Adrenal gland (tissue), 12 donors: ENCODE measurements around the gene AKR1C1. TPM values are rescaled to one million over a fixed set of nuclear protein-coding genes. Genes with fewer than 3 reads are reported as not detected.
"Not testable (repeated sequence)": the region's sequence is repeated elsewhere in the genome, so short reads cannot be mapped to it uniquely, and the experiment has no call there.

Experiments used
- DNase-seq, 7 donors: peaks; one replicate each; pipeline ENCODE4 v3.0.0-alpha.2; 2019 to 2020
- H3K27ac ChIP-seq, 5 donors: fragments of 200-600 bp; sonication (generic) in 4 of 5; 1 replicate in 3 of 5; 2 replicates in 2 of 5; pipeline versions ENCODE4 v1.5.1 to v1.8.0; 2016 to 2020; ENCODE audit warnings: mild to moderate bottlenecking in 1 of 5
- H3K27me3 ChIP-seq: fragments of 200-600 bp; 2 replicates; pipeline ENCODE4 v1.8.0; 2021
- H3K36me3 ChIP-seq, 2 donors: fragments of 200-600 bp; replicated peaks in 1 of 2; 1 replicate in 1 of 2; 2 replicates in 1 of 2; pipeline versions ENCODE4 v1.5.1 to v1.8.0; 2018 to 2022
- H3K4me1 ChIP-seq, 2 donors: fragments of 200-600 bp; replicated peaks in 1 of 2; 1 replicate in 1 of 2; 2 replicates in 1 of 2; pipeline versions ENCODE4 v1.5.1 to v1.8.0; 2018 to 2021
- H3K4me3 ChIP-seq, 4 donors: fragments of 200-600 bp; sonication (generic) in 3 of 4; one replicate each; pipeline ENCODE4 v1.5.1; 2016 to 2018
- H3K9me3 ChIP-seq, 3 donors: fragments of 200-600 bp; sonication (generic) in 1 of 3; replicated peaks in 1 of 3; 1 replicate in 2 of 3; 2 replicates in 1 of 3; pipeline versions ENCODE4 v1.5.1 to v1.8.0; 2016 to 2021
- CTCF ChIP-seq, 6 experiments: fragments of 450-650 bp in 4 of 6; fragments of 200-600 bp in 2 of 6; sonication (generic) in 1 of 6; IDR thresholded peaks; 1 replicate in 5 of 6; 2 replicates in 1 of 6; pipeline versions ENCODE4 v1.5.1 to v1.8.0; 2016 to 2021; ENCODE audit warnings: antibody characterized with exemption in 6 of 6, mild to moderate bottlenecking in 2 of 6, moderate library complexity in 1 of 6
- POLR2A ChIP-seq, 2 donors: fragments of 450-650 bp; IDR thresholded peaks; one replicate each; pipeline ENCODE4 v1.6.1; 2017; ENCODE audit warnings: antibody characterized with exemption in 2 of 2, mild to moderate bottlenecking in 2 of 2, moderate library complexity in 1 of 2
- WGBS, 4 donors: extraction: QIAGEN DNeasy Blood & Tissue Kit in 2 of 4; methylation state at CpG; one replicate each; pipeline versions ENCODE4 v1.1.5 to v1.1.7; 2013 to 2017; 5-methylcytosine and 5-hydroxymethylcytosine counted together
- intact Hi-C, 2 donors: fragments of 100-400 bp; cut with DNase I; formaldehyde crosslinking; loops; one replicate each; pipeline versions ENCODE4 v1.14.1 to v1.15.0; 2022 to 2023
- polyA plus RNA-seq, 3 donors: library from polyadenylated mRNA; stranded (reverse); fragments of 200-250 nt in 2 of 3; fragments of 350-450 nt in 1 of 3; fragmentation: Illumina TruSeq in 1 of 3; extraction: RNeasy Lipid Tissue Mini Kit (QIAGEN cat#74804) in 1 of 3; gene quantifications; one replicate each; pipeline ENCODE4 v1.2.3, GENCODE V29; 2013 to 2014
- total RNA-seq, 9 donors: library from RNA; depleted of rRNA in 4 of 9; stranded (reverse); fragments of >200 nt in 4 of 9; fragments of 120-200 nt in 1 of 9; fragmentation: NEBNext Ultra II Directional in 1 of 9; extraction: Animal tissue kit (Norgen Biotek cat#: 25700) in 1 of 9; gene quantifications; one replicate each; pipeline versions ENCODE4 v1.1.0 to v1.2.4, GENCODE V29; 2013 to 2023
- donor health status: healthy with polysubstance abuse.
- donor health status: Bipolar disorder and iron deficiency.
- donor health status: DM: yes; HTN: yes; CAD: no.
- donor health status: DM: no; HTN: no; CAD: no.
- donor health status: DM: no; HTN: no; CAD: no.
- donor health status: DM: yes; HTN: yes; CAD: no.

Gene AKR1C1
- total and polyA plus RNA-seq, 12 donors = 4.6 to 22.6 (median 8.9) TPM

GRCh38 chr10:4939224-4940072 is 23.8 kb upstream of the AKR1C1 start:
- intact Hi-C loops = no loop called here
- H3K4me1 ChIP-seq = peaks cover 0 to 16% of the 10 kb centered on the region in 2 donors
- H3K4me3 ChIP-seq = no peak overlapping the region
- no peak overlapping the region for H3K27ac ChIP-seq
- WGBS, 4 donors = 72 to 79% (median 74%) methylated on average over 7 of the region's 7 CpGs
- H3K9me3 ChIP-seq = no peaks in the 10 kb centered on the region
- H3K27me3 ChIP-seq = no peaks in the 10 kb centered on the region
- no peak for DNase-seq
- TF ChIP-seq POLR2A (IDR thresholded peaks at IDR 0.05) = no peak
- no peak for TF ChIP-seq CTCF (IDR thresholded peaks at IDR 0.05)
- no peaks in the 10 kb centered on the region for H3K36me3 ChIP-seq

- intact Hi-C loops, DNase-seq, H3K4me3 ChIP-seq, H3K27me3 ChIP-seq, H3K9me3 ChIP-seq, H3K36me3 ChIP-seq, H3K27ac ChIP-seq: not testable (repeated sequence)
- WGBS, 4 donors = 77 to 87% (median 81%) methylated on average over 6 of the region's 6 CpGs
- peaks cover 0 to 16% of the 10 kb centered on the region in 2 donors for H3K4me1 ChIP-seq
Observed at GRCh38 chr10:4940073-4940428, 23.2 kb upstream of the AKR1C1 start.

GRCh38 chr10:4940909-4941308 is 22.3 kb upstream of the AKR1C1 start:
- WGBS, 4 donors = 97 to 100% (median 98%) methylated on average over 2 of the region's 2 CpGs
- H3K36me3 ChIP-seq, DNase-seq, intact Hi-C loops, H3K9me3 ChIP-seq, H3K27ac ChIP-seq, H3K4me3 ChIP-seq, H3K27me3 ChIP-seq: not testable (repeated sequence)
- peaks cover 0 to 16% of the 10 kb centered on the region in 2 donors for H3K4me1 ChIP-seq

- TF ChIP-seq CTCF (IDR thresholded peaks at IDR 0.05) (no peak), POLR2A (IDR thresholded peaks at IDR 0.05) (no peak)
- H3K4me3 ChIP-seq = no peak overlapping the region
- H3K4me1 ChIP-seq = peaks cover 0 to 16% of the 10 kb centered on the region in 2 donors
- H3K36me3 ChIP-seq = no peaks in the 10 kb centered on the region
- no peaks in the 10 kb centered on the region for H3K27me3 ChIP-seq
- no peak for DNase-seq
- no peaks in the 10 kb centered on the region for H3K9me3 ChIP-seq
- intact Hi-C loops = no loop called here
- WGBS, 4 donors = 76 to 81% (median 77%) methylated on average over 5 of the region's 5 CpGs
- H3K27ac ChIP-seq = peak overlapping the region in 2 of 5 donors; percentile 12 to 47
Observed at GRCh38 chr10:4941540-4942330, 21.5 kb upstream of the AKR1C1 start.

GRCh38 chr10:4942931-4943330 is 20.3 kb upstream of the AKR1C1 start:
- 68 to 87% (median 78%) methylated on average over 2 of the region's 2 CpGs for WGBS, 4 donors
- H3K27me3 ChIP-seq, H3K36me3 ChIP-seq, H3K9me3 ChIP-seq, intact Hi-C loops, H3K4me3 ChIP-seq: not testable (repeated sequence)
- Histone ChIP-seq H3K27ac (peak overlapping the region in 1 of 5 donors; percentile 29), H3K4me1 (peaks cover 2 to 26% of the 10 kb centered on the region in 2 donors)
- peak in 3 of 6 experiments; percentile 10 to 24 (median 15) for TF ChIP-seq CTCF (IDR thresholded peaks at IDR 0.05)
- peak in 2 of 7 donors; percentile 5 to 56 for DNase-seq

GRCh38 chr10:4943416-4943815 is 19.8 kb upstream of the AKR1C1 start:
- H3K36me3 ChIP-seq, H3K27me3 ChIP-seq, DNase-seq, intact Hi-C loops, H3K4me3 ChIP-seq, H3K9me3 ChIP-seq: not testable (repeated sequence)
- Histone ChIP-seq H3K4me1 (peaks cover 4 to 29% of the 10 kb centered on the region in 2 donors), H3K27ac (peak overlapping the region in 1 of 5 donors; percentile 29)
